ENCODE data around the gene PLEKHA7.

PLEKHA7 gene

DNA sequence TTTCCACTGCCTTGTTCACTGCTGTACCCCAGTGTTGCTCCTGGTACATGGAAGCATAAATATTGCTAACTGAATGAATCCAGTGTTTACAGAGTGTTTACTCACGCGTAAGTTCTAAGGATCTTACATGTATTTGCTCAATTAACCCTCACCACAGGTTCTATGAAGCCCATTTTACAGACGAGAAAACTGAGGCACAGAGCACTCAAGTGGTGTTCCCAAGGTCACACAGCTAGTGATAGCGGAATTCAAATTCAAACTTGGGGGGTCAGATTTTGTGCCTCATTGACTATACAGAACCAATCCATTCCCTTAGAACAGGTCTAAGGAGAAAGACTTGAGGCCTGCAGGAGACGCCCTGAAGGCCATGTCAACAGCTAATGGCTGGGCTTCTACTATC lies 72.3 kb downstream of the PLEKHA7 start:
- DNase-seq = no peak

DNA sequence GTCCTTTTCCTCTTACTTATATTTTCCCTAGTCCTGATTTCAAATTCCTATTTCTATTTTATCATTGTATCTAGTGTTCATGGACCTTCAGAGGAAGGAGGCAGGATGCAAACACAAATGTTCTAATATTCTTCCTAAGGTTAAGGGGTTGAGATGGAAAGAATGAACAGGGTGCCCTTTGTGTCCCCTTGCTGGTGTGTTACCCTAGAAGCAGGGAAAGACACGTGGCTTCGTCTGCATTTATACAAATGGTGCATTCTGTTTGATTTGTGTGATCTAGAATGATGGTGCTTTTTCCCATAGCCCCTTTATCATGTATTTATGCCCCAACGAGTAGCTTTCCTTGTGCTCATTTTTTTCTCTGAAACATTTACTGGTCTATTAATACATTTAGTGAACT lies 76.2 kb downstream of the PLEKHA7 start:
- DNase-seq = no peak

DNA sequence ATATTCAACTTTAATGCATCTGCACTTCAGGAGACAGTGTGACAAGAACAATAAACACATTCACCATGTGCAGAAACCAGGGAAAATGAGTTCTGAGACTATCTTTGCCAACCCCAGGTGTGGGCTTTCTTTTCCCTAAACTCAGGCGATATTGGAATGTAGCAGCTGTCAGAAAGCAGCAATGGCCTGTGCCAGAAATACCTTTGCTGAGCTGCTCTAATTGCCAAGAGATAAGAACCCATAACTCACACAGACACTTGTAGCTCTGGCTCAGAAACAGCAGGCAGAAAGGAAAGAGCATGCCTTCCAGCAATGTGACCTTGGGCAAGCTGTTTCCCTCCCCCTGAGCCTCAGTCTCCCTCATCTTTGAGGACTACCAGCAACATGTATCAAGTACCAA lies 77.6 kb downstream of the PLEKHA7 start:
- DNase-seq = no peak

DNA sequence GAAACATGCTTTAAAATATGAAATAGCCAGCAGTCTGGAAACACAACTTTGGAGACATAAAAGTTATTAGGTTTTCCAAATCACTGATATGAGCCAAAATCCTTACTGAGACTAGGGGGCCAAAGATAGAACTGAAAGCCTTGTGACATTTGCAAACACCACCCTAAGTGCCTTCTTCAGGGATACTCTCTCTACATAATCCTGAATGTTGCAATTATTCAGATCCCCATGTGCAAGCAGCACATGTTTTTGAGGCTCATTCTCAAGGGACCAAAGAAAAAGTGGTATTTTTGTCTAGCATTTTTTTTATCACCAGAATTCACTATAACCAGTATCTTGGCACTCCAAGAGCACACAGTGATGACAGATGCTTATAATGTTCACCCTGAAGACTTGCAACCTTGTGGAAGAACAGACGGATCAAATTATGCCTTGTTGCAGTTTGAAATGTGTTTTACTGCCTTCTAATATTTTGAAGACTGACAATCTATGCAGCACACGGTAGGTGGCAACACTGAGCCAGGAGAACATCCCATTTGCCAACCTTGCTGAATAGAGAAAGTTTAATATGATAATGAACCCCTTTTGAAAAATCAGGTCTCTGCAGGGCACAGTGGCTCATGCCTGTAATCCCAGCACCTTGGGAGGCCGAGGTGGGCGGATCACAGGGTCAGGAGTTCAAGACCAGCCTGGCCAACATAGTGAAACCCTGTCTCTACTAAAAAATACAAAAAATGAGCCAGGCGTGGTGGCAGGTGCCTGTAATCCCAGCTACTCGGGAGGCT lies 78.5 kb downstream of the PLEKHA7 start:
- no peak for DNase-seq

DNA sequence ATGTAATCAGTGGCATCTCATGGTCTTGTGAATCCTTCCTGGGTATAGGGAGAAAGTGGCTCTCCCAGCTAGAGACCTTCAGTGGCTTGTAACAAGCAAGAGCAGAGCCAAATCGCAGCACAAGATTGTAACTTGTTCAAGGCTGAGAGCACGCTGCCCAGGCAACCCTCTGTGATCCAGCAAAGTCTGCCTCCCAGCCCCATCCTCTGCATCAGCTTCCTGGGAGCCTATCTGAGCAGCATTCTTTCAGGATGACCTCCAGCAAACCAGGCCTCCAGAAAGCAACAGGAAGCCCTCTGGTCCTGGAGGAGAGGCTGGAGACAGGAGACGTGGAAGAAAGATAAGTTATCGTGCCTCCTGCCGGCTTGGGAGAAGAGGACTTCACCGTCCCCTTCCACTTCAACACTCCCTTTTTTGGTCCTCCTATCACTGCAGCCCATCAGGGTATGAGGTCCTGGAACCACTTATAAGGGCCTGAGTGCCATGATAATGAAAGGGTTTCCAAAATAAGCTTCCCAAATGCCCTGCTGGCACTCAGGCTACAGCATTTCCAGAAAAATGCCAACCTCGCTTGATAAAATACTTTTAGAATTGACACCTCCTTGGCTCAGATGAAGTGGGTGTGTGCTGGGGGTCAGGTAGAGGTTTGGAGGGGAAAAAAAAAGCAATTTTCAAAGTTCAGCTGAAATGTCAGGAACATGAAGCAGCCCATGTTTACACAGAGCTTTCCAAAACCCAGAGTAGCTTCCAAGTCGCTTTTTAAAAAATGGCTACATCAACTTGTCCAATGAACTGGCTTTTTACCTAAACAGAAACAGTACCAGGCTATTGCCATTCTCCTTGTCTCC lies 80.2 kb downstream of the PLEKHA7 start:
- no peak for DNase-seq

DNA sequence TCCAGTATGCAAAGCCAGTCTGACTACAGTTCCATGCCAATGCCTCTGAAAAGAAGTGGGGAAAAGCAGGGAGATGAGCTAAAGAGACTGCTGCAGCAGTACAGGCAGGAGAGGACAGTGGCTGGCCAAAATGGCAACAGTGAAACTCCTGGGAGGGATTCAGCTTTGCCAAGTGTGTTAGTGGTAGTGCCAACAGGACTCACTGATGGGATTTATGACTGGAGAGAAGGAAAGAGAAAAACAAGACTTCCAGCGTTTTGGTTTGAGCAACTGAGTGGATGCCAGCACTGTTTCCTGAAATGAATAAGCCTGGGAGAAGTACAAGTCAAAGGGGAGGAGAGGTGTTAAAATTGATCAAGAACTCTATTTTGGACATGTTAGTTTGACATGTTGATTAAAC lies 80.9 kb downstream of the PLEKHA7 start:
- DNase-seq = no peak

DNA sequence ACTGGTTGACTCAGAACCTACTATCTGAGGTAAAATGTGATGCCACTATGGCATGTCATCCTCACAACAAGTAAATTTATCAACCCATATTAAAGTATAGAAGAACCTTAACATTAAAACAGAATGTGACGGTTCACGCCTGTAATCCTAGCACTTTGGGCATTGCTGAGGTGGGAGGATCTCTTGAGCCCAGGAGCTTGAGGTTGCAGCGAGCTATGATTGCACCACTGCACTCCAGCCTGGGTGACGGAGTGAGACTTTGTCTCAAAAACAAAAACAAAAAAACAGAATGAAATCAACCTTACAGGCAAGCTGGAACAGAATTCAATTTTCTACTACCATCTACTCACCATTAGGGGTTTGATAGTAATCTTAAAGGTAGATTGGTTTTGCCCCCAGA lies 86.2 kb downstream of the PLEKHA7 start:
- DNase-seq = no peak

DNA sequence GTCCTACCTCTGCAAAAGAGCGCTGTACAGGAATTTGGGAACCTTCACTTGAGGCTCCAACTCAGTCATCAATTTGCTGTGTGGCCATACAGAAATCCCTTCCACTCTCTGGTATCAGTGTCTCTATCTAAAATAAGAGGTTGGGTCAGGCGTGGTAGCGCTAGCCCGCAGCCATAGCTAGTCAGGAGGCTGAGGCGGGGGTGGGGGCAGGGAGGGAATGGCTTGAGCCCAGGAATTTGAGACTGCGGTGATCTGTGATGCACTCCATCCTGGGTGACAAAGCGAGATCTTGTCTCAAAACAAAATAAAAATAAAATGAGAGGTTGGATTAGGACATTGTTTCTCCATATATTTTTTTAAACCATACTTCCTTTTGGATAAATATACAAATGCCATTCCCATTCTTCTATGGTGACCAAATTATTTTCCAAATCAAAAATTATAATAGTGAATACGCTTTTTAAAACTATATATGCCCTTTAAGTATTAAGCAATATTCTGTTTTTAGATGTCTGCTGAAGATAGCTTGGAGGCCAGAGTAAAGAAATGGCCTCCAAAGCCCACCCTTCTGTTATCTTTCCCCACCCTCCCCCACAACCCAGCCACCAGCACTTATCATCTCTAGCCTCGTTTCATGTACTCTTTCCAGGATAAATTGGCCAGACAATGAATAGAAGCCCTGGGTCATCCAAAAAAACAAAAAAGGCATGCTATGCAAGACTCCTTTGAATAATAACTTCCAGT lies 87.2 kb downstream of the PLEKHA7 start:
- no peak for DNase-seq

DNA sequence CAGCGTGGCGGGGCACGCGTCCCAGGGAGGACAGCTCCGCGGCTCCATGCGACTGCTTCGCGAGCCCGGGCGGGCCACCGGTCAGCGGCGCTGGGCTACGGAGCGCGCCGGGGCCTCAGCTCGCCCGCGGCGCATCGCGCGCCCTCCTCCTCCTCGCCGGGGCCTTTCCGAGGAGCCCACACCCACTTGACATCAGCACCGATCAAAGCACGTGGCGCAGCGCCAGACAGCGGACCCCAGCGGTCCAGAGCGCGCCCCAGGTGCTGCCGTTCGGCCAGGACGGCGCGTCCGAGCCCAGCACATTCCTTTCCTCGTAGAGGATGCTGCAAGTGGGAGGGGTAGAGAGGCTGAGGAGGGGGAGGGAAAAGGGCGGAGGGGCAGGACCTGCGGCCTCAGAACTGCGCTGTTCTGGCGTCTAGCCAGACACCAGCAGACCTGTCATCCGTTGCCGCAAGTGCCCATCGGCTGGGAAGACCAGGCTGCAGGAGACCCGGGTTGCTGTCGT lies 88.6 kb downstream of the PLEKHA7 start:
- DNase-seq = peak; percentile 43

DNA sequence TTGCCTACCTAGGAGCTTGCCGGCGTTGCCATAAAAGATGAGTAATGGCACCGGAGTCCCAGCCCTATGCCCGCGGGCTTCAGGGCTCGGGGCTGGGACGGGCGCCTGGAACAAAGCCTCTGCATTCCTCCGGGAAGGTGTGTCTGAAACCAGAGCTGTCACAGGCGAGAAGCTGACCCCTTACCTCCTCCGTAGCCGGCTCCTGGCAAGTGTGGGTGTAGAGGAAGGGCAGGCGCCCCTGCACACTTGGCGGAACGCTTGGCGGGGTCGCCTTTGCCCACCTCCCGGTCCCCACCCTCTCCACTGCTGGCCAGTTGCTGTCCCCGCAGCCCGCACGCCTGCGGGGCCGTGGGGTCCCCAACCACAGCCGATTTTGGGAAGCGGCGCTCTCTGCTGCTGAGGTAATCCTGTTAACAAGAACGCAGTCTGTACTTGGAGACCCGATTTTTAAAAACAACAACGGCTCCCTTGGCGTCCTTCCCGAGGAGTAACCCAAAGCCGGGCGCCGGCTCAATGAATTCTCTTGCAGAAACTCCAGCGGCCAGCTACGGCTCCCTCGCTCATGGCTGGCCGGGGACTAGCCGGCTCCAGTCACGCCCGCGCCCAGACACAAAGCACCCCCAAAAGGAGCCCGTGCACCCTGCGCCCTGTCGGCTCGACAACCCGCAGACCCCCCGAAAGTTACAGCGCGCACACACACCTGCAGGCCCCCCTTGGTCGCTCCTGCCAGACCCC lies 89.2 kb downstream of the PLEKHA7 start:
- peak; percentile 19 for DNase-seq

DNA sequence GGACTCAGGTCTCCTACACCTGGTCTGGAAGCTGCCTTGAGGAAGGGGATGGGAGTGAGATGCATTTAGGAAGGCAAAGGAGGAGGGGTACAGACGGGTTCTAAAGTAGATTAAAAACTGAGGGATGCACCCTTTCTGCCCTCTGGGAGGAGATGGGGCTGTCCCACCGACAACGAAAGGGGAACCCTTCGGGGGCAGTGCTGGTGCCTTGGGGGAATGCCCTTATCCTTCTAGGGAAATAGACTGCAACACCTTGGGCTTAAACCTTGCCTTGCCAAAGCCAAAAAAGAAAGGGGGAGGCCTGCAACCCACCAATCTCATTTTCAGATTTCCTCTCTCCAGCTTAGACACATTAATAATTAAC lies 89.8 kb downstream of the PLEKHA7 start:
- DNase-seq = no peak

DNA sequence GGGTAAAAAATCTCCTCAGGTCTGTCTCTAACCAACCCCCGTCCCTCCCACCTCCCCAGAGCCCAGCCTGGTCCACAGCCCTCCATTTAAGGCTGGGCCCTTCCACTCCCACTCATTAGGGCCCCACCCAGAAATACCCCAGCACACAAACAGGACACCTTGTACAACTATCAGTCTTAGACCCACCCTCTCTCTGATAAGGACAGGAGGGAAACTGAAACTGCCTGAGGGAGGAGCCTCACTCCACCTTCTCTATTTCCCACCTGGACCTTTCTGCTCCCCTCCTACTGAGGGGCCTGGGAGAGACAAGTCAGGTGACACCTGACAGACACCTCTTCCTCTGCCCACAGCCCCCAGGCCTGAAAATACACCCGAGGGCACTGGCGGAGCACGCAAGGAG lies 90.2 kb downstream of the PLEKHA7 start:
- no peak for DNase-seq

DNA sequence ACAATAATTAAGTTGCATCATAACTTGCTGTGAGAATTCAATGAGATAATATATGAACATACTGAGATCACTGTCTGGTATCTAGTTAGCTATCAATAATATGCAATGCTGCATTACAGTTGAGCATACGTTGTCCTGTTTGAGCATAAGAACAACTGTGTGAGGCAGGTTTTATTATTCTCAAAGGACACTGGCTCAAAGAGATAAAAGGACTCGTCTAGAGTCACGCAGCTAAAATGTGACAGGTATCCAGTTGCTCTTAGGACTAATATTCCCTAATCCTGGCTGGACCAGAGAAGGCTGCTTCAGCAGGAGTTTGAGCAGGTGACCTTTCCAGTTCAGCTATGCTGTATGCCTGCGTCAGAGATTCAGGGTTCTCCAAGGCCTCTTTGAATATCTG lies 92.5 kb downstream of the PLEKHA7 start:
- no peak for DNase-seq

DNA sequence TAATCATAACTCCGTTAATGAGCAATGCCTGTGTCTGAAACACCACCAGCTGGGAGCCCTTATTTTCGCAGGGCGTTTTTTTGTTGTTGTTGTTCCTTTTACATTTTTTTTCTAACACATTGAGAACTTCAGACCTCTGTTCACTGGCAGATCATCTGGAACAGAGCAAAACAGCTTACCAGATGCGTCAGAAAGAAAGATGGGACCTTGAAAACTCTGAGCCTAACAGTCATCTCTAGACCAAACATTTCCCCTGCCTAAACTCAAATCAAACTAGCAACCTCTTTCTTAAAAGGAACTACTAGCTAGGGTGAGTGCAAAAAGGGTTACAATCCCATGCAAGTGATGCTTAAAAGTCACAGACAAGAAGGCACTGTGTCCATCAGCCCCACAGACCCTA lies 93.2 kb downstream of the PLEKHA7 start:
- no peak for DNase-seq

DNA sequence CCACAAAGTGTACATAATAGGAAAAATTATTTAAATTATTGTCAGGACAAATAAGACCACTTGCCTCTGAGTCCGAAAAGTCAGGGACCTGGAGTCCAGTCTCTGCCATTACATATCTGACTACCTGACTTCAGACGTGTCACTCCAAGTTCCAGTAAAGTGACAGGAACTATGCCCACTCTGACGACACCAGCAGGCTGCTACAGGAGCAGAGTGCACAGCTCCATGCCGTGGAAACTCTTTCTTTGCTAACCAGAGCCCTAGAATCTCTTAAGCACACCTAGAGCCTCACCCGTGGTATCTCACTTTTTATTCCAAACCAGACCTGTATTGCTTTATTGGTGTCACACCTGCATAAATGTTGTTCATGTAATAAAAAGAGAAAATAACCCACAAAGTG lies 93.7 kb downstream of the PLEKHA7 start:
- DNase-seq = no peak

DNA sequence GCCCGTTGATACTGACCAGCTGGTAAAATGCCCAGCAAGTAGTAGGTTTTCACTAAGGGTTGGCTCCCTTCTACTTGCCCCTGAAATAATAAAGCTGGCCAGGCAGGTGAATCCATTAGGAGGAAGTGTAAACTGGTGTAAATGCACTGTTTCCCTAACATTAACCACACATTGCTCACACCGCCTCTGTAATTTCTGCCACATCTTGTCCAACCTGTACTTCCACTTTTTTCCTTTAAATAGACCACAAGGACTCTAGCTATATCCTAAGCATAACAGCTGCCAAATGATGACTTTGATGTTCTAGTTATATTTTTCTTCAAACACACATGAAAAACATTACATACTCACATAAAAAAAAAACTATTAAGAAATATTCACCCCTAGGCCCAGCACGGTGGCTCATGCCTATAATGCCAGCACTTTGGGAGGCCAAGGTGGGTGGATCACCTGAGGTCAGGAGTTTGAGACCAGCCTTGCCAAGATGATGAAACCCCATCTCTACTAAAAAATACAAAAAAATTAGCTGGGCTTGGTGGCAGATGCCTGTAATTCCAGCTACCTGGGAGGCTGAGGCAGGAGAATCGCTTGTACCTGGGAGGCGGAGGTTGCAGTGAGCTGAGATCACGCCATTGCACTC lies 95.6 kb downstream of the PLEKHA7 start:
- peak; percentile 14 for DNase-seq

DNA sequence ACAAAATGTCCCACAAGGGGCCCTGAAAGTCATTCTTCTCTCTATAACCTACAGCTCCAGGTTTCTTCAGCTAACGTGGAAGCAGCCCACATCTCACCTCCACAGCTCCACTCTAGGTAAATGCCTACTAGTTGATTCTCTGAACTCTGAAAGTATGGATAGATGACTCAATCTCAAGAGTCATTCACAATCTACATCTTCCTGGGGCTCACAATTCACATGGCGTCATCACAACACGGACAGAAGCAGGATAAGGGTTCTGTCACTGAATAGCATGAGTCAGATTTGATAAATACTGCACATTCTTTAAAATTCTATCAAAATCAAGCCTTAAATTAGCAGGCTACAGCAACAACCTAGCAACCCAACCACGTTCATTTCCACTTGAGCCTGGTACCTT lies 96.3 kb downstream of the PLEKHA7 start:
- DNase-seq = no peak

DNA sequence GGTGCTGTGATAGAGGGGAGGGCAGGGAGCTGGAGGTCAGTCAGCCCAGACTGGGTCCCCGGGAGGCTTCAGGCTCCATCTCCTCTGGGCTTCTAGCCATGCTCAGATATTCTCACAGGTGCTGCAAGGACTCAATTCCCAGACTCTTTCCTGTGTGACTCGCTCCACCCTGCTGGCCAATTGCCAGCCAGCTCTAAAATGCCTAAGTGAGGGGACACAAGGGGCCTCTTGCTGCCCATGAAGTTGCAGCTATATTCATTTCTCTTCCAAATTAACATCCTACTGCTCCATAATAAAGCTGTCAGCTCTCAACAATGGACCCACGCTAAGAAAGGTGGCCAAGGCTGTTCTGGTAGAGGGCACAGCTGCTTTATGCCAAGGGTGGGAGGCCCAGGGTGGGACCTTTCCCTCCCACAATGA lies 101.5 kb downstream of the PLEKHA7 start:
- peak; percentile 86 for DNase-seq

DNA sequence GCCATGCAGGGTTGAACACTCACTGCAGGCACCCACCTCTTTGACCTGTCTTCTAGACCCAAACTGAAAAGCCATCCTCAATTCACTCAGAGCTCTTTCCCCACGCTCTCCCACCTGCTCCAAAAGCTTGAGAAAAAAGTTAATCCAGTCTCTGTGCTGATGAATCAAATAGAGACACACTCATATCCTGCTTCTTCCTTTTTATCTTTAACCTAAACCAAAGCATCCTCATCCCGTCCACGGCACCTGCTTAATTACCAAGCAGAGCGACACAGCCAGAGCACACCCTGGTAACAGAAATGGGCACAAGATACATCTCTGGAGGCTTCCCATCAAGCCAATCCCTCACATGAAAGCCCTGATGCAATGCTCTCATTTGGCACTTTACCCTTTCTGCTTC lies 102.6 kb downstream of the PLEKHA7 start:
- DNase-seq = no peak

DNA sequence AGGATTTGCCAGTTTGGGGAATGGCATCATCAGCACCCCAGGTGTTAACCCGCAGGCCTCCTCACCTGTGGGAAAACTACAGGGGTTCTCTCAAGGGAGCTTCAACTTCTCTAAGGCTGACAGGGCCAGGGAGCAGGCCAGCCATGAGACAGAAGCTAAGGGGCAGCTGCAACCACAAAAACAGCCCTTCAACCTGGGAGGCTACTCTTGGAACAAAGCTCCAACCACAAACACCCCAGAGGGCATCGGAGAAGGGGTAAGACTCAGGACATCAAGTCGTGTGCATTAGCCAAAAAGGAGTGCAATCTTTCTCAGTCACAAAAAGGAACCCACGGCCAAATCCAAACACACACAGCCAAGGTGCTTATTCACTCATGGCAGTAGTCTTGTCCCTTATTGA lies 103.0 kb downstream of the PLEKHA7 start:
- peak; percentile 49 for DNase-seq

DNA sequence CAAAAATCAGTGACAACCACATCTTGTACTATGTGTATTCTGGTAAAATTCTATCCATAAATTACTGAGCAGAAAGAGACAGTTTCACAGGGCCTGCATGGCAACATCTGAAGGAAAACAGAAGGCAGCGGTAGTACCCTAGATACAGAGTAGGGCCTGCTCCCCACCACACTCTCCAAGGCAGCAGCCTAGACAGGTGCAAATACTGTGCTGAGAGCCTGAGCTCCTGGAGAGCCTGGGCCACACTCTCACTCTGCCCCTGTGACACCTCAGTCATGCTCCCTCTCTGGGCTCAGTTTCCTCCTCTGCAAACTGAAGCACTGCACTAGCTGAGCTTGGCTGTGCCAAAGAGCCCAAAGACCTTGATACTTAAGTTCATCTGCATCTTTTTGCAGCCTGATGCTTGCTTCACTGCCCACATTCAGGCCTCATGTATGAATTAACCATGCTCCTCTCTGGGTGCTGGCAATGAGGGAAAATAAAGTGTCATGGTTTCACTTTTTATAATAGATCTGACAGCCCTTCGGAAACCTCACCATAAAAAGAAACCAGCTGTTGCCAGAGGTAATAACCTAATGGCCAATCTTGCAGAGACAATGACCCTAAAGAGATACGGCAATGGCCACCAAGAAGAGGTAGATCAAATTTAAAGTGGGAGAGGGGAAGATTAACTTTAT lies 104.7 kb downstream of the PLEKHA7 start:
- DNase-seq = peak; percentile 87

DNA sequence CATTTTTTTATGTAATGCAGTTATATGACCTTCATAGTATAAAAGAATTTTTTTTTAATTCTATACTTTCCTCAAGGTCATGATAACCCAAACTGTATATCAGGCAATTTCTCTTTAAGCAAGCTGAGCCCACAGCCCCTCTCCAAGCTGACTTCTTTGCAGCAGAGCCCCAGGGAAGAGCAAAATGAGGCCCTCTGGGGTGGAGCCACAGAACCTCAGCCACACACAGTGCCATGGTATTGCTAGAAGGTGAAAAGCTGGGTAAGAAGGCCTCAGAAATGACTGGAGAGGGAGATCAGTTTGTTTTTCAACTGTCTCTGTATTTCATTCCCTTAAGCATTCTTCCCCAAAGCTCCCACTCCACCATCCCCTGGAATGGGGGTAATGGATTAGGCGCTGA lies 108.8 kb downstream of the PLEKHA7 start:
- DNase-seq = no peak

All from DMS79 (cell line).